GM13976 (cell line): ENCODE results near the gene ENC1.

Experiments
- DNase-seq: peaks from one replicate; pipeline ENCODE4 v3.0.0; 2012; ENCODE audit warnings: low spot score
- CTCF ChIP-seq: IDR thresholded peaks from 2 replicates; pipeline ENCODE4 v1.5.1; 2012; ENCODE audit warnings: borderline replicate concordance, mild to moderate bottlenecking; ENCODE audit not compliant: insufficient read depth; ENCODE audit errors: extremely low read depth, missing control alignments, control extremely low read depth
- in situ Hi-C: fragments of 300-500 bp; cut with MboI; formaldehyde crosslinking; loops from one replicate; pipeline ENCODE4 v1.12.0; 2022; ENCODE audit warnings: low sequenced_read_pairs, mixed read lengths, inconsistent platforms; ENCODE audit not compliant: unreplicated experiment

The ENC1 gene

GRCh38 chr5:74627646-74628279 lies 12.8 kb downstream of the ENC1 start:
- in situ Hi-C loops = no loop called here
- no peak for TF ChIP-seq CTCF
- DNase-seq = no peak

GRCh38 chr5:74626386-74627222 lies 13.9 kb downstream of the ENC1 start:
- no peak for DNase-seq
- in situ Hi-C loops = no loop called here
- no peak for TF ChIP-seq CTCF

- no peak for DNase-seq
- no peak for TF ChIP-seq CTCF
- in situ Hi-C loops = no loop called here
These were observed 14.7 kb downstream of the ENC1 start for GRCh38 chr5:74625742-74626241.

- no peak for DNase-seq
- in situ Hi-C loops = no loop called here
- TF ChIP-seq CTCF = no peak
These were observed 15.5 kb downstream of the ENC1 start for GRCh38 chr5:74624931-74625505.

- in situ Hi-C loops = no loop called here
- no peak for TF ChIP-seq CTCF
- no peak for DNase-seq
These were observed 16.0 kb downstream of the ENC1 start for GRCh38 chr5:74624501-74624900.

GRCh38 chr5:74623748-74624408 lies 16.6 kb downstream of the ENC1 start:
- in situ Hi-C loops = no loop called here
- TF ChIP-seq CTCF = no peak
- DNase-seq = no peak
